Measurements from ENCODE around the gene OSBPL9. TPM values are rescaled to one million over a fixed set of nuclear protein-coding genes. Genes with fewer than 3 reads are reported as not detected.

Gene OSBPL9
- polyA plus RNA-seq, 1 experiment = 69.6 TPM

GRCh38 chr1:51708911-51709760 lies 92.2 kb downstream of the OSBPL9 start:
- POLR2A ChIA-PET = no interaction called here
- DNase-seq (ENCODE audit: low read depth, low spot score) = no peak
- Histone ChIP-seq H3K4me3 (ENCODE audit: low read depth, low read length) (no peak overlapping the region), H3K9me3 (ENCODE audit: control insufficient read depth, insufficient read depth, low read length) (no peaks in the 10 kb centered on the region; the same call in 1 of the 2 replicates), H3K27me3 (ENCODE audit: control insufficient read depth, insufficient read depth, low read length) (no peaks in the 10 kb centered on the region), H3K27ac (ENCODE audit: low read depth, low read length) (no peak overlapping the region)
- CTCF ChIA-PET = no interaction called here
- TF ChIP-seq CTCF (IDR thresholded peaks at IDR 0.05; ENCODE audit: low read depth, low read length) = no peak

- ChIA-PET CTCF (no interaction called here), POLR2A (no interaction called here)
- Histone ChIP-seq H3K27ac (ENCODE audit: low read depth, low read length) (no peak overlapping the region), H3K4me3 (ENCODE audit: low read depth, low read length) (no peak overlapping the region), H3K27me3 (ENCODE audit: control insufficient read depth, insufficient read depth, low read length) (no peaks in the 10 kb centered on the region), H3K9me3 (ENCODE audit: control insufficient read depth, insufficient read depth, low read length) (no peaks in the 10 kb centered on the region; the same call in 1 of the 2 replicates)
- DNase-seq (ENCODE audit: low read depth, low spot score) = no peak
- no peak for TF ChIP-seq CTCF (IDR thresholded peaks at IDR 0.05; ENCODE audit: low read depth, low read length)
These were observed 93.1 kb downstream of the OSBPL9 start for GRCh38 chr1:51709951-51710350.

DNA sequence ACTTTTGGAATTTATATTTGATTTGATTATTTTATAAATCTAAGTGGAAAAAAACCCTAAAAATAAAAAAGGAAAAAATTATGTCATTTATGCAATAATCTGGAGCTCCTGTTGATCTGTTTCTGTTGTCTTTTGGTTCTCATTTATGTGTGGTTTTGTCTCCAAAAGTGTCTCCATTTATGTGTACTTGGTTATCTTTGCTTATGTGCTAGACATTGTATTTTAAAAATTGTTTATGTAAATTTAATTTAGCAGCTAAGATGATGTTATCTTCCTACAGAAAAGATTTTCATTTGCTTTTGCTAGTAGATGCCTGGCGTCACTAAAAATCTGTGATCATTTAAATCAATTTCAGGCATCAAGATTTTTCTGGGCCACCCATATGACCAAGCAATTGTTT lies 95.7 kb downstream of the OSBPL9 start:
- Histone ChIP-seq H3K27me3 (ENCODE audit: control insufficient read depth, insufficient read depth, low read length) (no peaks in the 10 kb centered on the region), H3K4me3 (ENCODE audit: low read depth, low read length) (no peak overlapping the region), H3K27ac (ENCODE audit: low read depth, low read length) (no peak overlapping the region), H3K9me3 (ENCODE audit: control insufficient read depth, insufficient read depth, low read length) (no peaks in the 10 kb centered on the region; the same call in 1 of the 2 replicates)
- no peak for TF ChIP-seq CTCF (IDR thresholded peaks at IDR 0.05; ENCODE audit: low read depth, low read length)
- CTCF ChIA-PET = no interaction called here
- POLR2A ChIA-PET = no interaction called here
- DNase-seq (ENCODE audit: low read depth, low spot score) = no peak

GRCh38 chr1:51714374-51715019 lies 97.6 kb downstream of the OSBPL9 start:
- Histone ChIP-seq H3K4me3 (ENCODE audit: low read depth, low read length) (no peak overlapping the region), H3K27me3 (ENCODE audit: control insufficient read depth, insufficient read depth, low read length) (no peaks in the 10 kb centered on the region), H3K27ac (ENCODE audit: low read depth, low read length) (no peak overlapping the region), H3K9me3 (ENCODE audit: control insufficient read depth, insufficient read depth, low read length) (no peaks in the 10 kb centered on the region; the same call in 1 of the 2 replicates)
- TF ChIP-seq CTCF (IDR thresholded peaks at IDR 0.05; ENCODE audit: low read depth, low read length) = no peak
- POLR2A ChIA-PET = interaction anchor here (0.6 kb wide), 1 partner anchor 87 kb away, joined by 4 read pairs; no protein-coding TSS in a partner anchor
- CTCF ChIA-PET = no interaction called here
- no peak for DNase-seq (ENCODE audit: low read depth, low spot score)

- Histone ChIP-seq H3K9me3 (ENCODE audit: control insufficient read depth, insufficient read depth, low read length) (no peaks in the 10 kb centered on the region; the same call in 1 of the 2 replicates), H3K27ac (ENCODE audit: low read depth, low read length) (no peak overlapping the region), H3K27me3 (ENCODE audit: control insufficient read depth, insufficient read depth, low read length) (no peaks in the 10 kb centered on the region), H3K4me3 (ENCODE audit: low read depth, low read length) (no peak overlapping the region)
- POLR2A ChIA-PET = no interaction called here
- no peak for DNase-seq (ENCODE audit: low read depth, low spot score)
- CTCF ChIA-PET = no interaction called here
- no peak for TF ChIP-seq CTCF (IDR thresholded peaks at IDR 0.05; ENCODE audit: low read depth, low read length)
These were observed 98.5 kb downstream of the OSBPL9 start for GRCh38 chr1:51715369-51715768.
